AG10803 (cell line): ENCODE measurements around the gene GPR83.
"Not testable (repeated sequence)": the region's sequence is repeated elsewhere in the genome, so short reads cannot be mapped to it uniquely, and the experiment has no call there.

Experiments used
- DNase-seq: peaks from one replicate; pipeline ENCODE4 v3.0.0; 2010; ENCODE audit warnings: low read depth
- H3K4me3 ChIP-seq: 2 replicates; pipeline ENCODE4 v1.5.1; 2011; ENCODE audit warnings: mild to moderate bottlenecking, low read length, control low read depth
- CTCF ChIP-seq: conservative IDR thresholded peaks from 2 replicates; pipeline ENCODE4 v1.5.1; 2011; ENCODE audit warnings: mild to moderate bottlenecking, low read length, control low read depth, inconsistent platforms

The GPR83 gene

GRCh38 chr11:94376841-94377240 lies 24.4 kb downstream of the GPR83 start:
- no peak for DNase-seq
- TF ChIP-seq CTCF: no peak

GRCh38 chr11:94370576-94370975 lies 30.6 kb downstream of the GPR83 start:
- not testable (repeated sequence) for DNase-seq, H3K4me3 ChIP-seq

More at GRCh38 chr11:94376841-94377240, 24.4 kb downstream of the GPR83 start:
- no peak overlapping the region for H3K4me3 ChIP-seq

GRCh38 chr11:94350850-94351563 lies 50.2 kb downstream of the GPR83 start:
- not testable (repeated sequence) for H3K4me3 ChIP-seq, DNase-seq

DNA sequence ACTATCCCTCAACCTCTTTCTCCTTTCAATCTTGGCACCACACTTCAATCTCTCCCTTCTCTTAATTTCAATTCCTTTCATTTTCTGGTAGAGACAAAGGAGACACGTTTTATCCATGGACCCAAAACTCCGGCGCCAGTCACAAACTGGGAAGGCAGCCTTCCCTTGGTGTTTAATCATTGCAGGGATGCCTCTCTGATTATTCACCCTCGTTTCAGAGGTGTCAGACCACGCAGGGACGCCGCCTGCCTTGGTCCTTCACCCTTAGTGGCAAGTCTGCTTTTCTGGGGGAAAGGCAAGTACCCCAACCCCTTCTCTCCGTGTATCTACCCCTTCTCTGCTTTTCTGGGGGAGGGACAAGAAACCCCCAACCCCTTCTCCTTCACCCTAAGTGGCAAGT lies 54.9 kb downstream of the GPR83 start:
- DNase-seq: not testable (repeated sequence)

DNA sequence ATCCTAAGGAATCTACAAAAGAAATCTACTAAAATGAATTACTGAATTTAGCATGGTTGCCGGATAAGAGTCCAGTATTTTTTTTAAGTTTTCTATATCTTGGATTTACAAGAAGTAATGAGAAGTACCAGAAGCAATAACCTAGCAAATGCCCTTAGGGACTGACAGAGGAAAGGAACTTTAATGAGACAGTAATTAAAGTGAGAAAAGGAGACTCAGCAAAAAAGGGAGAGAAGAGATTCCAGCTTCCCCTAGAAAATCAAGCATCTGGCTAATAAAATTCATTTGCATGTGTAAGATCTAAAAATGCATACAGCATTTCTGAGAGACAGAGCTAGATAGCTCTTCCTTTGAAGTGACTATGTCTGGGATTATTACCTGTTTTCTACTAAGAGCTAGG lies 57.7 kb downstream of the GPR83 start:
- TF ChIP-seq CTCF: no peak
- no peak overlapping the region for H3K4me3 ChIP-seq
- no peak for DNase-seq

More for the DNA sequence above, 54.9 kb downstream of the GPR83 start:
- H3K4me3 ChIP-seq: not testable (repeated sequence)

DNA sequence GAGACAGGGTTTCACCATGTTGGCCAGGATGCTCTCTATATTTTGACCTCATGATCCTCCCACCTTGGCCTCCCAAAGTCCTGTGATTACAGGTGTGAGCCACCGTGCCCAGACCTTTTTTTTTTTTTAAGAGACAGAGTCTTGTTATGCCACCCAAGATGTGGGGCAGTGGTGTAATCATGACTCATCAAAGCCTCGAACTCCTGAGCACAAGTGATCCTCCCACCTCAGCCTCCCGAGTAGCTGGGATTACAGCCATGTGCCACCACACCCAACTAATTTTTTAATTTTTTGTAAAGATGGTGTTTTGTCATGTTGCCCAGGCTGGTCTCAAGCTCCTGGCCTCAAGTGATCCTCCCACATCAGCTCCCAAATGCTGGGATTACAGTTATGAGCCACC lies 59.0 kb downstream of the GPR83 start:
- no peak for DNase-seq
- TF ChIP-seq CTCF: no peak

GRCh38 chr11:94338651-94339050 lies 62.6 kb downstream of the GPR83 start:
- DNase-seq: no peak
- H3K4me3 ChIP-seq: no peak overlapping the region
- TF ChIP-seq CTCF: no peak

More for the DNA sequence above, 59.0 kb downstream of the GPR83 start:
- no peak overlapping the region for H3K4me3 ChIP-seq

- TF ChIP-seq CTCF: no peak
- DNase-seq: no peak
- no peak overlapping the region for H3K4me3 ChIP-seq
These were observed 65.2 kb downstream of the GPR83 start for GRCh38 chr11:94336033-94336432.

GRCh38 chr11:94332814-94333213 lies 68.4 kb downstream of the GPR83 start:
- no peak for DNase-seq
- H3K4me3 ChIP-seq: no peak overlapping the region
- TF ChIP-seq CTCF: no peak
